Upper lobe of left lung (tissue), 4 donors: ENCODE measurements around the gene DCAKD.

Source experiments
- EP300 ChIP-seq, 4 donors: sonication (generic); formaldehyde crosslinking; IDR thresholded peaks; one replicate each; pipeline ENCODE4 v1.5.1; 2017; ENCODE audit warnings: antibody characterized with exemption in 4 of 4, control low read depth in 2 of 4
- POLR2A ChIP-seq, 4 donors: fragments of 450-650 bp; IDR thresholded peaks; one replicate each; pipeline ENCODE4 v1.5.1; 2016 to 2017; ENCODE audit warnings: antibody characterized with exemption in 4 of 4, mild to moderate bottlenecking in 2 of 4
- POLR2AphosphoS5 ChIP-seq, 2 donors: sonication (generic); formaldehyde crosslinking; IDR thresholded peaks; one replicate each; pipeline ENCODE4 v1.5.1; 2017; ENCODE audit warnings: antibody characterized with exemption in 2 of 2
- TF ChIP-seq, protein P1 (sequence below), 6 experiments: fragments of 450-650 bp in 4 of 6; fragments of 200-600 bp in 2 of 6; sonication (generic) in 2 of 6; IDR thresholded peaks; one replicate each; pipeline ENCODE4 v1.5.1; 2016 to 2019; ENCODE audit warnings: antibody characterized with exemption in 6 of 6

DNA sequence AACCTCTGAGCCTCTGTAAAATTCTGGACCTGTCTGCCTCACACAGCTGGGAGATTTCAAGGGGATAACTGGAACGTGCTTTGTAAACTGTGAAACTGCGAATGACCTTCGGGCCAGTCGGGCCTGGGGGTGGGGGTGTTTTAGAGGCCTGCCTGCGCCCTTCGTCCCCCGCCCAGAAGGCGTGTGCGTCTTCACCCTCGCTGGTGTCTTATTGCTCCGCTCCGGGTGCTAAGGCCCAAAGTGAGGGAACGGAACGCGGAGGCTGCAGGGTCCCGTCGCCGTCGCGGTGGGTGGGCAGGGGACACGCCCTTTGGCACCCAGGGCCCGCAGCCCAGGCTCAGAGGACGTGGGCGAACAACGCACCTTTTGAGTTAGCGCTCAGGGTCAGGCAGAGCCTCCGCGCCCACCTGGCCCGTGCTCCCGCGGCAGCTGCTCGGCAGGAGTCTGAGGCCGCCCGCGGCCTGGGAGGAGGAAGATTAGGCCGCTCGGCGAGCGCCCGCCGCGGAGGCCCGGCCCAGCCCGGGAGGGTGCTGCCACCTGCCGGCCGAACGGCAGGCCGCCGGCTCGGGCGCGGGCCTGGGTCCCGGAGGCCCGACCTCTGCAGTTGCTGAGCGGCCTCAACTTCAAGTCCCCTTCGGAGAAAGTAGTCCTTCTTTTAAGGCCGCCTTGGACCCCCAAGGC, 29.7 kb downstream of the DCAKD start:
- TF ChIP-seq EP300 (IDR thresholded peaks at IDR 0.05) (no peak), POLR2AphosphoS5 (IDR thresholded peaks at IDR 0.05) (peak in 1 of 2 donors; percentile 29), POLR2A (IDR thresholded peaks at IDR 0.05) (peak in 1 of 4 donors; percentile 18)
- TF ChIP-seq, protein P1, sequence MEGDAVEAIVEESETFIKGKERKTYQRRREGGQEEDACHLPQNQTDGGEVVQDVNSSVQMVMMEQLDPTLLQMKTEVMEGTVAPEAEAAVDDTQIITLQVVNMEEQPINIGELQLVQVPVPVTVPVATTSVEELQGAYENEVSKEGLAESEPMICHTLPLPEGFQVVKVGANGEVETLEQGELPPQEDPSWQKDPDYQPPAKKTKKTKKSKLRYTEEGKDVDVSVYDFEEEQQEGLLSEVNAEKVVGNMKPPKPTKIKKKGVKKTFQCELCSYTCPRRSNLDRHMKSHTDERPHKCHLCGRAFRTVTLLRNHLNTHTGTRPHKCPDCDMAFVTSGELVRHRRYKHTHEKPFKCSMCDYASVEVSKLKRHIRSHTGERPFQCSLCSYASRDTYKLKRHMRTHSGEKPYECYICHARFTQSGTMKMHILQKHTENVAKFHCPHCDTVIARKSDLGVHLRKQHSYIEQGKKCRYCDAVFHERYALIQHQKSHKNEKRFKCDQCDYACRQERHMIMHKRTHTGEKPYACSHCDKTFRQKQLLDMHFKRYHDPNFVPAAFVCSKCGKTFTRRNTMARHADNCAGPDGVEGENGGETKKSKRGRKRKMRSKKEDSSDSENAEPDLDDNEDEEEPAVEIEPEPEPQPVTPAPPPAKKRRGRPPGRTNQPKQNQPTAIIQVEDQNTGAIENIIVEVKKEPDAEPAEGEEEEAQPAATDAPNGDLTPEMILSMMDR (IDR thresholded peaks at IDR 0.05), result peak; percentile 95 to 98 (median 96)
